HUES6 (cell line): Measurements from ENCODE around the gene CACNA2D2.
"Not testable (repeated sequence)": the region's sequence is repeated elsewhere in the genome, so short reads cannot be mapped to it uniquely, and the experiment has no call there.

Experiments used
- H3K27ac ChIP-seq: 2 replicates; pipeline ENCODE4 v1.7.0; 2013; ENCODE audit warnings: low read depth, mild to moderate bottlenecking, low read length, inconsistent platforms
- H3K27me3 ChIP-seq: 2 replicates; pipeline ENCODE4 v1.6.1; 2013; ENCODE audit warnings: low read length; ENCODE audit not compliant: control insufficient read depth, insufficient read depth
- H3K36me3 ChIP-seq: 2 replicates; pipeline ENCODE4 v1.6.1; 2013; ENCODE audit warnings: low read length; ENCODE audit not compliant: control insufficient read depth, insufficient read depth
- H3K4me1 ChIP-seq: 2 replicates; pipeline ENCODE4 v1.6.1; 2013; ENCODE audit warnings: low read length; ENCODE audit not compliant: control insufficient read depth, insufficient read depth
- H3K4me3 ChIP-seq: 2 replicates; pipeline ENCODE4 v1.5.1; 2013; ENCODE audit warnings: low read depth, low read length
- H3K9ac ChIP-seq: one replicate; pipeline ENCODE4 v1.6.1; 2013; ENCODE audit warnings: mild to moderate bottlenecking, low read length
- H3K9me3 ChIP-seq: 2 replicates; pipeline ENCODE4 v1.6.1; 2013; ENCODE audit warnings: low read depth, low read length; ENCODE audit not compliant: control insufficient read depth, insufficient read depth

CACNA2D2 gene

DNA sequence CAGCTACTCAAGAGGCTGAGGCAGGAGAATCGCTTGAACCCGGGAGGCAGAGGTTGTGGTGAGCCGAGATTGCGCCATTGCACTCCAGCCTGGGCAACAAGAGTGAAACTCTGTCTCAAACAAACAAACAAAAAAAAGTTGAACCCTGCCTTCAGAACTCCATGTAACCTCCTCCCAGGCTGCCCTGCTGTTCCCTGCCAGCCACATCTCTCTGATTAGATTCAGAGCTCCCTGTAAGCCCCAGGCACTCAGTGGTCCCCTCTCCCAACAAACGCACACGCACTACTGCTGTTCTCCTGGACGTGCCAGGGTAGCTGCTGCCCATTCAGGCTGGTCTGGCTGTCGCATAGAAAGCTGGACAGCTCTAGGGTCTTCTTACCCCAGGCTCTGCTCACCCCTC, 9.5 kb upstream of the CACNA2D2 start:
- peaks cover 37% of the 10 kb centered on the region for H3K4me1 ChIP-seq
- H3K4me3 ChIP-seq, H3K27ac ChIP-seq, H3K36me3 ChIP-seq, H3K27me3 ChIP-seq, H3K9me3 ChIP-seq, H3K9ac ChIP-seq: not testable (repeated sequence)

DNA sequence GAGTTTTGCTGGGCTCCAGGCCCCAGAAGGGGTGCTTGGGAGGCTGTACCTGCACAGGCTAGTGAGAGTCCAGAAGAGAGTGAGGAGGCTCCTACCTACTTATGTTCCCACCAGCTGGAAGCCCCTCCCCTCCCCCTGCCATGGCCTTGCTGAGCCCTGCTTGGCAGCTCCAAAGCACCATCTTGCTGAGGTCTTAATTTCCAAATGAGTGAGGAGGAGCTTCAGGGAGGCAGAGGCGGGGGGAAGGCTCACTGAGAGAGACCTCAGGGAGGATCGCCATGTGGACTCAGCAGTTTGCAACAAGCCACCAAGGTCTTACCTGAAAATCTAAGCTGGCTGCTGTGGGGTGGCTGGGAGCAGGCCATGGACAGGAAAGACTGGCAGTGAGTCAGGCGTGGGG, 8.7 kb upstream of the CACNA2D2 start:
- no peak overlapping the region for H3K4me3 ChIP-seq
- no peaks in the 10 kb centered on the region for H3K36me3 ChIP-seq
- H3K27me3 ChIP-seq, result 0 out of 2 replicates have a peak, but pooled peaks cover 6% of the 10 kb centered on the region
- no peak overlapping the region for H3K27ac ChIP-seq
- no peak overlapping the region for H3K9ac ChIP-seq
- peaks cover 29% of the 10 kb centered on the region for H3K4me1 ChIP-seq
- H3K9me3 ChIP-seq, result no peaks in the 10 kb centered on the region

DNA sequence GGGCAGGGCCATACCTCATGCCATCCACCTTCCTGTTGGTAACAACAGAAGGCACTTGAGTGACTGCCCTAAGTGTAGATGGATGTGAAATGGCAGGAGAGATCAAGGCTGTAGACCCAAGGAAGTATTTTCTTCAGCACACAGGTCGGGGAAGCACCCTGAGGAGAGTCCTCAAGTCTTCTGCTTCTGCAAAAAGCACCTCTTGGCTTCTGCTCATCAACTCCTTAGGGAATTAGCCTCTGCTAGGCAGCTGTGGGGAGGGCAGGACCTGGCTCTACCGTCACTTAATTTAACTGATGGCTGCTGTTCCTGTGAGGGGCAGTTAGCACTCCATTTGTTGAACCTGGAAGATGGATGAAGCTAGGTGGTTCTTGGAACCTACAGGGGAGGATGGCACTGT, 6.9 kb upstream of the CACNA2D2 start:
- no peak overlapping the region for H3K27ac ChIP-seq
- peaks cover 12% of the 10 kb centered on the region for H3K4me1 ChIP-seq
- H3K4me3 ChIP-seq, result no peak overlapping the region

DNA sequence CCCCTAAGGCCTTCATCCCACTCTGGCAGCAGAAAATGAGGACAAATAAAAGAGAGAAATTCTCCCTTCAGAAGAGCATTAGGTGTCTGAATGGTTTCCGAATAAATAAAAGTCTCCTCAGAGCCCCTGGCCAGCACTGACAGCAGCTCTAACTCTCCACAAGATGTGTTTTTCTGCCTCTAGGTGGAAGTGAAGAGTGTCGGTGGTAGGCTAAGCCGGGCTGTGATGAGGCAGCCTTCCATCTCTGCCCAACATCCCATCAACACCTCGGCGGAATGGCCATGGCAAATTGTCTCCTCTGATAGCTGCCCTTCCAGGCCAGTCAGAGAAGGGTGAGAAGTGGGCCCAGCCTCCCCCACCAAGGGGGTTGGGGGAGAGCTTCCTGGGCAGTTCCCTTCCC, 6.3 kb upstream of the CACNA2D2 start:
- H3K9ac ChIP-seq, result no peak overlapping the region
- H3K4me3 ChIP-seq, result no peak overlapping the region
- H3K36me3 ChIP-seq, result no peaks in the 10 kb centered on the region
- H3K9me3 ChIP-seq, result no peaks in the 10 kb centered on the region
- H3K27me3 ChIP-seq, result peaks cover 13% of the 10 kb centered on the region
- H3K4me1 ChIP-seq, result peaks cover 6% of the 10 kb centered on the region; the same call in 1 of the 2 replicates
- no peak overlapping the region for H3K27ac ChIP-seq

More for the DNA sequence above, 6.9 kb upstream of the CACNA2D2 start:
- no peaks in the 10 kb centered on the region for H3K36me3 ChIP-seq
- H3K9ac ChIP-seq, result no peak overlapping the region
- H3K27me3 ChIP-seq, result 0 out of 2 replicates have a peak, but pooled peaks cover 10% of the 10 kb centered on the region
- H3K9me3 ChIP-seq, result no peaks in the 10 kb centered on the region

DNA sequence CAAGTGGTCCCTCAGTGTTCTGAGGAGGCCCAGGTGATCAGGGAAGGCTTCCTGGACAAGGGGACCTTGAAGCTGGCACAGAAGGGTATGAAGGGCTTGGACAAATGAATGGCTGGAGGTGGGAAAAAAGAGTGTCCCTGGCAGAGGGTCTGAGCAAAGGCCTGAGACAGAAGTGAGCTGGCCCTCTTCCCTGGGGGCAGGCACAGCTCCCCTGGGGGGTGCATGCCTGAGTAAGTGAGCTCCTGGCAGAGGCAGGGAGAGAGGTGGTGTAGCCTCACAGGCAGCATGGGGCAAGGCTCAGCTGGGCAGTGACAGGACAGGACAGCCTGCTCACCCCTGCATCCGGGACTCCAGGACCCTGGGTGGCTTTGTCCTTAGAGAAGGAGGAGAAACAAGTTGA, 5.4 kb upstream of the CACNA2D2 start:
- Histone ChIP-seq H3K9me3 (no peaks in the 10 kb centered on the region), H3K27me3 (peaks cover 22% of the 10 kb centered on the region), H3K4me1 (peaks cover 9% of the 10 kb centered on the region), H3K9ac (no peak overlapping the region), H3K36me3 (no peaks in the 10 kb centered on the region), H3K27ac (no peak overlapping the region), H3K4me3 (no peak overlapping the region)

DNA sequence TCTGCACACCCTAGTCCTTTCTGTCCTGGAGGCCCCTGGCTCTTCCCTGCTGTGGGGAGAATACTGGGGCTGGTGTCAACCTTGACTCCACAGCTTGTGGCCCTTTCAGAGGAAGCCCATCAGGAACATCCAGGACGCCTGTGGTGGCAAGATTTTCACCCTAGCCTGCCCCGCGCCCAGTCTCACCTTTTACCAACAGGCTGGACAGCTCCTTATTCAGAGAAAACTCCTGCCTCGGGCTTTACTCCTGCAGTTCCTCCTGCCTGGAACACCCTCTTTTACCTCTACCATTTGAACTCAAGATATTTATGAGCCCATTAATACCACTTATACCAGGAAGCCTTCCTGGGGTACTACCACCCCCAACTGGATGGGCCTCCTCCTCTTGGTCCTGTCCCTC, 2.7 kb upstream of the CACNA2D2 start:
- peaks cover 15% of the 10 kb centered on the region for H3K4me1 ChIP-seq
- no peaks in the 10 kb centered on the region for H3K9me3 ChIP-seq
- no peaks in the 10 kb centered on the region for H3K36me3 ChIP-seq
- H3K27me3 ChIP-seq, result peaks cover 42% of the 10 kb centered on the region
- no peak overlapping the region for H3K27ac ChIP-seq
- no peak overlapping the region for H3K9ac ChIP-seq
- no peak overlapping the region for H3K4me3 ChIP-seq

DNA sequence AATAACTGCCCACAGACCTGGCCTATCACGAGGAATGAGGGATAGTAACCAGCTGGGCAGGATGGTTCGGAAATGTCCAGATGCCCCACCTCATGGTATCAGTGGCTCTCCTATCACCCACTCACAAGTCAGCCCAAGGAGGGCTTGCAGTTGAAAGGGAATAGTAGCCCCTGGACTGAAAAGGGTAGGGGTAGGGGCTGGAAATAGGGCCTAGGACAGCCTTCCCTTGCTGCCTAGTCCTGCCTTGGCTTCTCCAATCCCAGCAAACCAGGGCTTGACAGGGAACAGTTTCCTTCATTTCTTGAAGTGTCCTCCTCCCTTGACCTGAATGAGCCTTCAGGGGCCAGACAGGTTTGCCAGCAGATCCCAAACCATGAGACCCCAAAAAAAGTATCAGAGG, 1.2 kb upstream of the CACNA2D2 start:
- no peak overlapping the region for H3K27ac ChIP-seq
- H3K9me3 ChIP-seq, result no peaks in the 10 kb centered on the region
- peaks cover 52% of the 10 kb centered on the region for H3K27me3 ChIP-seq
- H3K36me3 ChIP-seq, result no peaks in the 10 kb centered on the region
- H3K4me1 ChIP-seq, result peaks cover 15% of the 10 kb centered on the region
- H3K4me3 ChIP-seq, result no peak overlapping the region
- no peak overlapping the region for H3K9ac ChIP-seq

DNA sequence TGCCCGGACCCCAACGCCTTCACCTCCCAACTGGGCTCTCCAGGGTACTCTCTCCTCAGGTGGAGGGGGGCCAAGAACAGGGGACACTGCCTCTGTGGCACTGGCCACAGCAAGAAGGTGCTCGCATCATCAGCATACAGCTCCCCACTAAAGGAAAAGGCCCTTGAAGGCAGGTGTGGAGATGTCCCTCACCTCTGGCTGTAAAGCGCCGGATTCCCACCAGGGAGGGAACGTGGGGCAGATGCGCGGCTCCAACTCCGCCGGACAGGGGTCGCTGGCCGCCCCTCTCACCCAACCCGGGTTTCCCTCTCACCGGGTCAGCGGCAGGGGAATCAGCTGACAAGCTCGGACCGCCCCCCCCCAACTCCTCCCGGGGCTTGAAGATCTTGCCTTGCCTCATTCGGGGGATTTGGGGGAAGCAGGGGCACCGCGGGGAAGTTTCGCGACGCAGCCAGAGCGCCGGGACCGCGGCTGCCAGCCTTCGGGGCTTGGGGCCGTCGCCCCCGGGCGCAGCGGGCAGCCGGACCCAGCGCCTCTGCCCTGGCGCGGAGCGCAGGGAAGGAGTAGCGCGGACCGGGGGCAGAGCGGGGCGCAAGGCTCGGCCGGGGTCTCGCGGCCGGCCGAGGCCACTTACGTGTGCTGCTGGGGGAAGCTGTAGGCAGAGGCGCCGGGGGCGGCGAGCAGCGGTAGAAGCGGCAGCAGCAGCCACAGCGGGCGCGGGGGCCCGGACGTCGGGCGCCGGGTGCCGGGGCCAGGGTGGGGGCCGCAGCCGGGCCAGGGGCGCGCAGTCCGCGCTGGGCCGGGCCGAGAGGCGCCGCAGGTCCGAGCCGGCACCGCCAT, 630 bp downstream of the CACNA2D2 start:
- H3K4me3 ChIP-seq, result peak overlapping the region; percentile 62
- H3K9me3 ChIP-seq, result no peaks in the 10 kb centered on the region
- no peak overlapping the region for H3K27ac ChIP-seq
- H3K27me3 ChIP-seq, result peaks cover 52% of the 10 kb centered on the region
- H3K4me1 ChIP-seq, result peaks cover 24% of the 10 kb centered on the region
- no peaks in the 10 kb centered on the region for H3K36me3 ChIP-seq
- peak overlapping the region; percentile 53 for H3K9ac ChIP-seq

DNA sequence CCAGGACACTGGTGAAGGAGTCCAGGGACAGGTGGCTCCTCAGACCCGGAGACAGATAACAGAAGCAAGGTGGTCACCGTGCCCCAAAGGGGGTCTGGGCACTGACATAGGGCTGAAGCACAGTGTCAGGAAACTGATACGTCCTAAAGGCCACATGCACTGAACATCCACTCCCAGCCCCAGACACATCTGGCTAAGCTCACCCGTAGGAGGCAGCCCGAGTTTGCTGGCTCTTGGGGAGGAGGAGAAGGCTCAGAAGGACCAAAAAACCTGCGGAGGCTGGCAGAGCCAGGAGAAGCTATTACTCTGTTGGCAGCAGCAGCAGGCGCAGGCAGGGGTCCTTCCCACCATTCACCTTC, 1.2 kb downstream of the CACNA2D2 start:
- Histone ChIP-seq H3K4me3 (peak overlapping the region; percentile 62), H3K27me3 (peaks cover 52% of the 10 kb centered on the region), H3K27ac (no peak overlapping the region)

DNA sequence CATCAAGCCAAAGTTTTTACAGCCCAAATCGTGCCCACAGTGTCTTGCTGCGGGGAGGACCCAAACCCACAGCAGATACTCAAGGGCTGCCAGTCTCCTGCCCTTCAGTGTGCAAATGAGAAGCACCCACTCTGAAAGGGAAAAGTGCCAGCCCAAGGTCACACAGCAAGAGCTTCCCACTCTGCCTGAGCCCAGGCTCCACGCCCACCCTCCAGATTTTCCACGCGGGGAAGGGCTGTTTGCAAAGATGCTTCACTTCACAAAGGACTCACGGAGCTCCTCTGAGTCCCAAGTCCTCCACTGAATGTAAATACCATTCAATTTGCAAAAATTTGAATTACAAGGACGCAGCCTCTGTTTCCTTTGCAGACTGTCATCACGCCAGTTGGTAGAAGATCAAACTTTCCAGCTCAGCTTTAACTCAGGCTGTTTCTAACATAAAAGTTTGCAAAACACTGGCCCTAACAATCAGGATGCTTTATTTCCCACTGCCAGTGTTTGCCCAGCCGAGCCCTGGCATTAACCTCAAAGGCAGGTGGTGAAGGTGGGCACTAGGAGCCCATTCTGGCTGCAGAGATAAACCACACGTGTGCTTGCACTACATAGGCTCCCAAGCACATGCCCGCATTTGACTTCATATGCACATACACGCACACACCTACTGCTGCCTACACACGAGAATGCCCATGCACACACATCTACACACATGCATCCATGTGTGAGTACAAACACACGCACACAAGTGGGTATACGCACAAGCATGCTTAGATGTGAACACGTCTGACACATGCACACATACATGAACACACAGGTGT, 7.6 kb downstream of the CACNA2D2 start:
- H3K9ac ChIP-seq, result no peak overlapping the region

More for the DNA sequence above, 1.2 kb downstream of the CACNA2D2 start:
- Histone ChIP-seq H3K4me1 (peaks cover 30% of the 10 kb centered on the region), H3K36me3 (no peaks in the 10 kb centered on the region), H3K9ac (peak overlapping the region; percentile 53), H3K9me3 (no peaks in the 10 kb centered on the region)

DNA sequence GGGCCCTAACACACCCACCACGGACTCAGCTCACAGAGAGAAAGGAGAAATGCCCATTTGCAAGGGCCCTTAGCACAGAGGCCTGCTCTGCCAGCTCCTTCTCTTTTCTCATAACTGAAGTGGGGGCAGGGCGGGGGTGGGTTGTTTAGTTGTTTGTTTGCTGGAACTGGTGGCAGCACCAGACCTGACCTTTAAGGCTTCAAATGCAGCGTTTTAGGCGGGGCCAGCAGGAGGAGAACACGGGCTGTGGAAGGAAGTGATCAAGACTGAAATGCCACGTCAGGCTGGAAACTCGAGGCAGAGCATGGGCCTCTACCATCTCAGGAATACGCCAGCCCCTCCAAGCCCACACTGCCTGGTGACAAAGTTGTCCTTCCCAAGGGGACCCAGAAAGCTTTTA, 9.3 kb downstream of the CACNA2D2 start:
- Histone ChIP-seq H3K9ac (no peak overlapping the region), H3K4me1 (peaks cover 64% of the 10 kb centered on the region), H3K27me3 (0 out of 2 replicates have a peak, but pooled peaks cover under 1% of the 10 kb centered on the region), H3K9me3 (no peaks in the 10 kb centered on the region), H3K4me3 (no peak overlapping the region), H3K27ac (no peak overlapping the region), H3K36me3 (no peaks in the 10 kb centered on the region)

More for the DNA sequence above, 7.6 kb downstream of the CACNA2D2 start:
- H3K4me1 ChIP-seq, result peaks cover 58% of the 10 kb centered on the region
- peak overlapping the region; percentile 34 for H3K4me3 ChIP-seq
- H3K27ac ChIP-seq, result no peak overlapping the region
- H3K27me3 ChIP-seq, result peaks cover 13% of the 10 kb centered on the region
- H3K9me3 ChIP-seq, result no peaks in the 10 kb centered on the region
- H3K36me3 ChIP-seq, result no peaks in the 10 kb centered on the region
